ENCODE measurements around the gene CDHR4. TPM values are rescaled to one million over a fixed set of nuclear protein-coding genes. Genes with fewer than 3 reads are reported as not detected.

CDHR4 gene
- total RNA-seq, 2 experiments from 2014 or later = 0.32 TPM; not detected in 1

GRCh38 chr3:49794926-49795905, 4.5 kb downstream of the CDHR4 start:
- no peak for DNase-seq (ENCODE audit: low spot score)
- H3K9me2 ChIP-seq (ENCODE audit: insufficient read depth, low read length) = no peaks in the 10 kb centered on the region
- no peaks in the 10 kb centered on the region for H3K79me2 ChIP-seq (ENCODE audit: insufficient read depth, low read depth, low read length)
- no peaks in the 10 kb centered on the region for H3K9me3 ChIP-seq (ENCODE audit: low read length)
- H3K36me3 ChIP-seq (ENCODE audit: insufficient read depth, low read length) = no peaks in the 10 kb centered on the region
- no peak overlapping the region for H2AFZ ChIP-seq (ENCODE audit: low read length)
- peaks cover 5% of the 10 kb centered on the region for H3K4me1 ChIP-seq (ENCODE audit: insufficient read depth, low read length, poor library complexity, severe bottlenecking)
- H4K20me1 ChIP-seq (ENCODE audit: insufficient read depth, low read length) = no peaks in the 10 kb centered on the region
- no TSS peak for BruUV-seq (replicated peaks)
- intact Hi-C loops (cut with micrococcal nuclease; ENCODE audit: unreplicated experiment) = no loop called here
- TF ChIP-seq CTCF (conservative IDR thresholded peaks at IDR 0.05; ENCODE audit: low read length) (no peak), EZH2phosphoT487 (IDR thresholded peaks at IDR 0.05; ENCODE audit: borderline replicate concordance, low read depth, low read length) (no peak)
- H3K4me2 ChIP-seq (ENCODE audit: low read length) = no peak overlapping the region
- POLR2A ChIA-PET = interaction anchor here (0.7 to 1.2 kb wide), 2 partner anchors 37 to 43 kb away, joined by 3 read pairs; no protein-coding TSS in a partner anchor
- no peak overlapping the region for H3K4me3 ChIP-seq (ENCODE audit: low read depth, low read length, poor library complexity, severe bottlenecking)
- CTCF ChIA-PET (ENCODE audit: unreplicated experiment) = no interaction called here
- H3K27ac ChIP-seq (ENCODE audit: low read depth, low read length, poor library complexity, severe bottlenecking) = no peak overlapping the region

GRCh38 chr3:49794431-49794830, 5.2 kb downstream of the CDHR4 start:
- peaks cover 13% of the 10 kb centered on the region for H3K4me1 ChIP-seq (ENCODE audit: insufficient read depth, low read length, poor library complexity, severe bottlenecking)
- H3K4me2 ChIP-seq (ENCODE audit: low read length) = no peak overlapping the region
- CTCF ChIA-PET (ENCODE audit: unreplicated experiment) = no interaction called here
- no peak for DNase-seq (ENCODE audit: low spot score)
- intact Hi-C loops (cut with micrococcal nuclease; ENCODE audit: unreplicated experiment) = no loop called here
- no peak overlapping the region for H3K4me3 ChIP-seq (ENCODE audit: low read depth, low read length, poor library complexity, severe bottlenecking)
- TF ChIP-seq EZH2phosphoT487 (IDR thresholded peaks at IDR 0.05; ENCODE audit: borderline replicate concordance, low read depth, low read length) (no peak), CTCF (conservative IDR thresholded peaks at IDR 0.05; ENCODE audit: low read length) (no peak)
- no peaks in the 10 kb centered on the region for H4K20me1 ChIP-seq (ENCODE audit: insufficient read depth, low read length)
- no peak overlapping the region for H2AFZ ChIP-seq (ENCODE audit: low read length)
- H3K9me3 ChIP-seq (ENCODE audit: low read length) = no peaks in the 10 kb centered on the region
- no peaks in the 10 kb centered on the region for H3K9me2 ChIP-seq (ENCODE audit: insufficient read depth, low read length)
- POLR2A ChIA-PET = interaction anchor here (1.2 kb wide), 1 partner anchor 44 kb away, joined by 3 read pairs; no protein-coding TSS in a partner anchor
- H3K36me3 ChIP-seq (ENCODE audit: insufficient read depth, low read length) = no peaks in the 10 kb centered on the region
- no peaks in the 10 kb centered on the region for H3K79me2 ChIP-seq (ENCODE audit: insufficient read depth, low read depth, low read length)
- H3K27ac ChIP-seq (ENCODE audit: low read depth, low read length, poor library complexity, severe bottlenecking) = no peak overlapping the region
- no TSS peak for BruUV-seq (replicated peaks)

Measured in OCI-LY7 (cell line).